Measurements from ENCODE around the gene DEDD2.
A peak's percentile ranks its signal among the peaks of the same experiment; 100 is the strongest.

Gene DEDD2

GRCh38 chr19:42226886-42227285 lies 9.4 kb upstream of the DEDD2 start:
- DNase-seq (ENCODE audit: low spot score), result no peak

GRCh38 chr19:42225718-42226292 lies 8.3 kb upstream of the DEDD2 start:
- DNase-seq (ENCODE audit: low spot score), result no peak

- no peak for DNase-seq (ENCODE audit: low spot score)
Measured at GRCh38 chr19:42224940-42225717, 7.7 kb upstream of the DEDD2 start.

GRCh38 chr19:42220751-42221097 lies 3.2 kb upstream of the DEDD2 start:
- DNase-seq (ENCODE audit: low spot score), result no peak

GRCh38 chr19:42219812-42220750 lies 2.6 kb upstream of the DEDD2 start, which contains the start of gene ZNF526:
TSS of gene ZNF526 (plus strand) at chr19:42220312. CDS start at chr19:42224404, 4,092 bp downstream.
- peak; percentile 98 for DNase-seq (ENCODE audit: low spot score)

GRCh38 chr19:42216653-42217519 lies 591 bp downstream of the DEDD2 start:
- no peak for DNase-seq (ENCODE audit: low spot score)

GRCh38 chr19:42214810-42215485 lies 2.5 kb downstream of the DEDD2 start:
- no peak for DNase-seq (ENCODE audit: low spot score)

GRCh38 chr19:42212886-42213285 lies 4.6 kb downstream of the DEDD2 start:
- DNase-seq (ENCODE audit: low spot score), result no peak

- DNase-seq (ENCODE audit: low spot score), result no peak
Measured at GRCh38 chr19:42208612-42209011, 8.9 kb downstream of the DEDD2 start.

- no peak for DNase-seq (ENCODE audit: low spot score)
Measured at GRCh38 chr19:42207767-42208271, 9.7 kb downstream of the DEDD2 start.

GRCh38 chr19:42206871-42207755 lies 10.4 kb downstream of the DEDD2 start:
- no peak for DNase-seq (ENCODE audit: low spot score)

GRCh38 chr19:42204664-42205063 lies 12.8 kb downstream of the DEDD2 start:
- DNase-seq (ENCODE audit: low spot score), result no peak

- DNase-seq (ENCODE audit: low spot score), result no peak
Measured at GRCh38 chr19:42203700-42204099, 13.8 kb downstream of the DEDD2 start.

GRCh38 chr19:42202290-42202880 lies 15.1 kb downstream of the DEDD2 start:
- DNase-seq (ENCODE audit: low spot score), result no peak

GRCh38 chr19:42201489-42202289 lies 15.8 kb downstream of the DEDD2 start:
- DNase-seq (ENCODE audit: low spot score), result peak; percentile 71

- no peak for DNase-seq (ENCODE audit: low spot score)
Measured at GRCh38 chr19:42200116-42200715, 17.3 kb downstream of the DEDD2 start.

- peak; percentile 78 for DNase-seq (ENCODE audit: low spot score)
Measured at GRCh38 chr19:42199440-42200115, 17.9 kb downstream of the DEDD2 start.
